ENCODE data around the gene HLA-B. TPM values are rescaled to one million over a fixed set of nuclear protein-coding genes. Genes with fewer than 3 reads are reported as not detected.
A peak's percentile ranks its signal among the peaks of the same experiment; 100 is the strongest.
"Not testable (repeated sequence)": the region's sequence is repeated elsewhere in the genome, so short reads cannot be mapped to it uniquely, and the experiment has no call there.

Gene HLA-B
- polyA plus RNA-seq, 6 donors from 2014 or later = 3,795 to 6,657 (median 6,196) TPM

- H3K4me3 Mint-ChIP-seq = no peak overlapping the region
- no peaks in the 10 kb centered on the region for H3K9me3 Mint-ChIP-seq
- no peaks in the 10 kb centered on the region for H3K4me1 Mint-ChIP-seq
- ATAC-seq (ENCODE audit: low read depth in 2 of 2) (no peak), DNase-seq (no peak)
- no peak overlapping the region for H3K27ac Mint-ChIP-seq
- peaks cover 10 to 31% (median 24%) of the 10 kb centered on the region in 3 donors for H3K27me3 Mint-ChIP-seq
- no peaks in the 10 kb centered on the region for H3K36me3 Mint-ChIP-seq
Measured at GRCh38 chr6:31378062-31378720, 21.2 kb upstream of the HLA-B start.

DNA sequence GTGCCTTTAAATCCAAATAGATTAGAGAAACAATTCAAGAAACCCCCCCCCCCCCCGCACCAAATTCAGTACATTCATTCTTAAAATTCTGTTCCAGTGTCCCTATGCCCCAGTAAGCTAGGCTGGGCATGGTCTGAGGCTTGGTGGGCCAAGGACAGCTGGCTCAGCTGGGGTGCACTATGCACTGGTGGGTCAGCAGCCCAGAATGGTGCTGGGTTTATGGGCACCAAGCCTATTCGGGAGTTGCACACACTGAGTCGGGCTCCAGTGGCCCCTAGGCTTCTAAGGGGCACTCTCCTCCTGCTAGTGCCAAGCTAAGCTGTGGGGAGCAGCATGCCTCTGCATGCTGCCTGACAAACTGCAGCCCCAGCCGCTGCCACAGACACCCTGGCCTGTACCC, 20.1 kb upstream of the HLA-B start:
- H3K27me3 Mint-ChIP-seq = peaks cover 14 to 33% (median 29%) of the 10 kb centered on the region in 3 donors
- no peaks in the 10 kb centered on the region for H3K4me1 Mint-ChIP-seq
- peaks cover 2 to 6% of the 10 kb centered on the region in 2 donors for H3K36me3 Mint-ChIP-seq
- H3K4me3 Mint-ChIP-seq = no peak overlapping the region
- H3K27ac Mint-ChIP-seq = no peak overlapping the region
- DNase-seq (no peak), ATAC-seq (ENCODE audit: low read depth in 2 of 2) (no peak)
- peaks cover 0 to 4% (median 2%) of the 10 kb centered on the region in 7 donors for H3K9me3 Mint-ChIP-seq

- DNase-seq (no peak), ATAC-seq (ENCODE audit: low read depth in 2 of 2) (no peak)
- Mint-ChIP-seq H3K27ac (no peak overlapping the region), H3K4me3 (no peak overlapping the region), H3K36me3 (peaks cover 5 to 10% of the 10 kb centered on the region in 2 donors), H3K9me3 (peaks cover 0 to 7% (median 4%) of the 10 kb centered on the region in 7 donors), H3K4me1 (no peaks in the 10 kb centered on the region), H3K27me3 (peaks cover 17 to 32% (median 31%) of the 10 kb centered on the region in 3 donors)
Measured at GRCh38 chr6:31375699-31376098, 18.7 kb upstream of the HLA-B start.

GRCh38 chr6:31374118-31374517, 17.1 kb upstream of the HLA-B start:
- not testable (repeated sequence) for H3K9me3 Mint-ChIP-seq; DNase-seq; H3K27ac Mint-ChIP-seq; ATAC-seq (ENCODE audit: low read depth in 2 of 2); H3K4me3 Mint-ChIP-seq; H3K4me1 Mint-ChIP-seq
- Mint-ChIP-seq H3K36me3 (peaks cover 5 to 10% of the 10 kb centered on the region in 2 donors), H3K27me3 (peaks cover 27 to 36% (median 35%) of the 10 kb centered on the region in 3 donors)

DNA sequence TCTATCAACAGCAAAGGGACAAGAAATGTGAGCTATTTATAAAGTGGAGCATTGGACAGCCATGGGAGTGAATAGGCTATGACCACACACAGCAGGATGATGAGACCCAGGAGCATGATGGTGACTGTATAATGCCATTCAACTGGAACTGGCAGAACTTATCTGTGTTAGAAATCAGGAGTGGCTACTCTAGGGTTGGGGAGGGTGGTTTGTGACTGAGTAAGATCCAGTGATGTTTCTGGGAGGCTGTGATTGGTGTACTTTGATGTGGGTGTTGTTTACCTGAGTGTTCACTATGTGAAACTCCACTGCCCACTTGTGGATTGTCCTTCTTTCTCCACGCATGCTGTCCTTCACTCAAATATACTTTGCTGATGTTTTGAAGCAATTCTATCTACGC, 11.5 kb upstream of the HLA-B start:
- Mint-ChIP-seq H3K27ac (no peak overlapping the region), H3K4me1 (peaks cover 6 to 12% (median 8%) of the 10 kb centered on the region in 3 donors), H3K9me3 (peaks cover 0 to 7% (median 4%) of the 10 kb centered on the region in 7 donors), H3K4me3 (no peak overlapping the region), H3K27me3 (peaks cover 33 to 43% (median 36%) of the 10 kb centered on the region in 3 donors), H3K36me3 (peaks cover 5 to 10% of the 10 kb centered on the region in 2 donors)
- no peak for ATAC-seq (ENCODE audit: low read depth in 2 of 2)
- no peak for DNase-seq

GRCh38 chr6:31366693-31367470, 9.9 kb upstream of the HLA-B start:
- Mint-ChIP-seq H3K27ac (peak overlapping the region in 5 of 6 donors; percentile 52 to 88 (median 82)), H3K4me1 (peaks cover 6 to 12% (median 8%) of the 10 kb centered on the region in 3 donors), H3K4me3 (peak overlapping the region; percentile 50 to 93 (median 86)), H3K36me3 (peaks cover 2 to 3% of the 10 kb centered on the region in 2 donors), H3K27me3 (peaks cover 27 to 36% (median 33%) of the 10 kb centered on the region in 3 donors), H3K9me3 (peaks cover 0 to 5% (median 1%) of the 10 kb centered on the region in 7 donors)
- ATAC-seq (ENCODE audit: low read depth in 2 of 2) (peak; percentile 98), DNase-seq (peak; percentile 82)

GRCh38 chr6:31365864-31366263, 8.9 kb upstream of the HLA-B start:
- peaks cover 0 to 10% (median 3%) of the 10 kb centered on the region in 7 donors for H3K9me3 Mint-ChIP-seq
- peaks cover 6 to 12% (median 8%) of the 10 kb centered on the region in 3 donors for H3K4me1 Mint-ChIP-seq
- peak overlapping the region in 7 of 8 donors; percentile 21 to 85 (median 70) for H3K4me3 Mint-ChIP-seq
- DNase-seq (no peak), ATAC-seq (ENCODE audit: low read depth in 2 of 2) (no peak)
- peak overlapping the region in 1 of 6 donors; percentile 53 for H3K27ac Mint-ChIP-seq
- peaks cover 28 to 33% (median 32%) of the 10 kb centered on the region in 3 donors for H3K27me3 Mint-ChIP-seq
- H3K36me3 Mint-ChIP-seq = peaks cover 0 to 4% of the 10 kb centered on the region in 2 donors

DNA sequence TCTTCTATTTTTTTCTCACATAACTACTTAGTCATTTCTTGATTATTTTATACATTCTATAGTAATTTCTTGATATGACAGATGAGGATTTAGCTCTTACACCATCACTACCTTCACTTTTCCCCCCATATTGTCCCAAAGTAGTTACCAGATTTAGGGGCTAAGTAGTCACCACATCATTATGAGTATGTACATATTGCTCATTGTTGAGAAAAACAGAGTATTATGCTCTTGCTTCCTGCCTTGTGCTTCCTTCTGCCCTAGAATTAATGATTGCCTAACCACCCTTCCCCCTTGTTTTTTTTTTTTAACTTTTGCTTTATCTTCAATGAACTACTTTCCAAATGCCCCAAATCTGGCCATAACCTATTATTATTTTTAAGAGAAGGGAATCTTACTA, 6.8 kb upstream of the HLA-B start:
- DNase-seq (no peak), ATAC-seq (ENCODE audit: low read depth in 2 of 2) (no peak)
- H3K27ac Mint-ChIP-seq = no peak overlapping the region
- H3K4me3 Mint-ChIP-seq = no peak overlapping the region
- H3K27me3 Mint-ChIP-seq = peaks cover 14 to 19% (median 17%) of the 10 kb centered on the region in 3 donors
- peaks cover 0 to 11% (median 4%) of the 10 kb centered on the region in 7 donors for H3K9me3 Mint-ChIP-seq
- H3K4me1 Mint-ChIP-seq = peaks cover 12 to 18% (median 14%) of the 10 kb centered on the region in 3 donors
- peaks cover 0 to 7% of the 10 kb centered on the region in 2 donors for H3K36me3 Mint-ChIP-seq

GRCh38 chr6:31362751-31363150, 5.8 kb upstream of the HLA-B start:
- peaks cover 0 to 7% of the 10 kb centered on the region in 2 donors for H3K36me3 Mint-ChIP-seq
- ATAC-seq (ENCODE audit: low read depth in 2 of 2) = no peak
- peaks cover 0 to 11% (median 4%) of the 10 kb centered on the region in 7 donors for H3K9me3 Mint-ChIP-seq
- H3K27ac Mint-ChIP-seq = peak overlapping the region in 1 of 6 donors; percentile 75
- peaks cover 19 to 28% (median 24%) of the 10 kb centered on the region in 3 donors for H3K4me1 Mint-ChIP-seq
- no peak overlapping the region for H3K4me3 Mint-ChIP-seq
- no peak for DNase-seq
- peaks cover 5 to 10% (median 6%) of the 10 kb centered on the region in 3 donors for H3K27me3 Mint-ChIP-seq

DNA sequence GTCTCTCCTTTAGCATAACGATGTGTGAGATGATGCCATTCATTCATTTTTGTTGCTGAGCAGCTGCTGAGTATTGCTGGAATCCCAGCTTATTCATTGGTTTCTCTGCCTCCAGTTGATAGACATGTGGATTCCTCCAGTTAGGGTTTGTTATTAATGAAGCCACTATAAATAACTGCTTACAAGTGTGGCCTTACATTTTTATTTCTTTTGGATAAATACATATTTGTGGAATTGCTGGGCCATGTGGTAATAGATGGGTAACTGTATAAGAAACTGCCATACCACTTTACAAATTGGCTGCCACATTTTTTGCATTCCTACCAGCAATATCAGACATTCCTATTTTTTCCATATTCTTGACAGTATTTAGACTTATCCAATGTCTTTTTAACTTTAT, 2.6 kb upstream of the HLA-B start:
- Mint-ChIP-seq H3K4me3 (peak overlapping the region in 2 of 8 donors; percentile 15 to 20), H3K27me3 (peaks cover 0 to 6% (median 4%) of the 10 kb centered on the region in 3 donors), H3K4me1 (peaks cover 29 to 40% (median 38%) of the 10 kb centered on the region in 3 donors), H3K9me3 (peaks cover 0 to 11% (median 4%) of the 10 kb centered on the region in 7 donors), H3K36me3 (peaks cover 10 to 21% of the 10 kb centered on the region in 2 donors), H3K27ac (peak overlapping the region in 2 of 6 donors; percentile 80 to 99)
- no peak for DNase-seq
- ATAC-seq (ENCODE audit: low read depth in 2 of 2) = no peak

- ATAC-seq (ENCODE audit: low read depth in 2 of 2) (no peak), DNase-seq (no peak)
- H3K27ac Mint-ChIP-seq = peak overlapping the region; percentile 99 to 100 (median 100)
- peaks cover 20 to 34% of the 10 kb centered on the region in 2 donors for H3K36me3 Mint-ChIP-seq
- peaks cover 42 to 52% (median 50%) of the 10 kb centered on the region in 3 donors for H3K4me1 Mint-ChIP-seq
- H3K4me3 Mint-ChIP-seq = peak overlapping the region; percentile 91 to 99 (median 98)
- H3K9me3 Mint-ChIP-seq = peaks cover 0 to 11% (median 4%) of the 10 kb centered on the region in 7 donors
- H3K27me3 Mint-ChIP-seq = peaks cover 0 to 6% (median 4%) of the 10 kb centered on the region in 3 donors
Measured at GRCh38 chr6:31358302-31358701, 1.3 kb upstream of the HLA-B start.

DNA sequence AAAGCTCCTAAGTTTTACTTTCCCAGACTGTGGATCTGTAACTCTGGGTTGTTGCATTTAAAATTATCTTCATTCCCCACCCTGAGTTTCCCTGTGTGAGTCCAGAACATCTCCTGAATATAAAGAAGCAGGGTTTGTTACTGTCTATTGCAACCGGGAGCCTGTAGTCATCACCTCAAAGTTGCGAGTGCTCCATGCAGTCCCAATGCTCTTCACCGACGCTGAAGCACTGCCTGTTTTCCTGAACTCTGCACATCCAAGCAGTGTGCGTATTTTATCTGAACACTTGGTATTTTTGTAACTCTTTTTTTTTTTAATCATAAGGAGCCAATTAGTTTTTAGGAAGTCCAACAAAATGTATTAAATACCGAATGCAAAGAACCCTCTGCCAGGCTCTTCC, 907 bp upstream of the HLA-B start:
- no peak for DNase-seq
- Mint-ChIP-seq H3K4me3 (peak overlapping the region; percentile 91 to 99 (median 98)), H3K9me3 (peaks cover 0 to 11% (median 4%) of the 10 kb centered on the region in 7 donors), H3K27me3 (peaks cover 0 to 6% (median 4%) of the 10 kb centered on the region in 3 donors), H3K36me3 (peaks cover 20 to 38% of the 10 kb centered on the region in 2 donors), H3K27ac (peak overlapping the region; percentile 99 to 100 (median 100)), H3K4me1 (peaks cover 46 to 57% (median 55%) of the 10 kb centered on the region in 3 donors)
- ATAC-seq (ENCODE audit: low read depth in 2 of 2) = no peak

Measured in naive B cell (primary cell).